C1 segment of cervical spinal cord (tissue), 14 donors: ENCODE results near the gene GBF1.
"Not testable (repeated sequence)": the region's sequence is repeated elsewhere in the genome, so short reads cannot be mapped to it uniquely, and the experiment has no call there.

Experiments used
- DNase-seq, 14 donors: peaks; one replicate each; lab custom pipeline; 2025; lab: John Stamatoyannopoulos, UW

The GBF1 gene

DNA sequence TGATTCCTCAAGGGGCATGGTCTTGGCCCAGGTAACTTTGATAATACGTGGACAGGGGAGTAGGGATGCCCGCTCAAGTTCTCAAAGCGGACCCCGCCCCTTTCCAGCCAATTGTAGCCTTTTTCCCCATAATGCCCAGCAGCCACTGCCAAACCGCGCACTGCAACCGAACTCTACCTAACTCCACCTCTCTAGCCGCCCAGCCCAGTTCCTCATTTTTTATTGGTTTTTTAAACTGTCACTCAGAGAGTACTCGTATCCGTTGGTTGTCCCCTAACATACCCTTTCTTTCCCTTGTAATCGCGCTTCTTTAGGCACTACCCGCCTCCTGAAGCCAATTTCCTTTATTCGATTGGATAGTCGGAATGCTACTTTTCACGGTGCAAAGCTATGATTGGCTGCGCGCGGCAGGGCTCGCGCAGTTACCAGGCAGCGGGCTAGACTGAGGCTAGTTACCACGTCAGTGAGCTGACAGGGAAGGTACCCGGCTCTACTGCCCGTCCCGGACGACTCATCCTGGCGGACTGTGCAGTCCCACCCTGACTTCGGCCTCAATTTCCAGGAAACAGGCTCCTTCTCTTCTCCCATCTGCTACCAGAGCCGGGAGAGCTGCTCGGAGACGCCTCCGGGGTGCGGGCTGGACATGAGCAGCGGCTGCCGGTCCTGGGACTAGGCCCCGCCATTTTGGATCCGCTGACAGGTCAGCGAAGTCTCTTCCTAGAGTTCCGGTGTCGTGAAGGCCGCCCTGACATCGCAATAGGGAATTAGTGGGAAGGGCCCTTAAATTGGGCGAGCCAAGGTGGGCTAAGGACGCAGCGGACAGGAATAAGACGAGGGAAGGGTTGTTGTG is at the start of gene GBF1:
Gene GBF1, plus strand, starts transcription at position 451 of the 850 bp plus-strand sequence. CDS start 13,407 bp downstream, outside the sequence.
- peak; percentile 65 to 99 (median 93) for DNase-seq

DNA sequence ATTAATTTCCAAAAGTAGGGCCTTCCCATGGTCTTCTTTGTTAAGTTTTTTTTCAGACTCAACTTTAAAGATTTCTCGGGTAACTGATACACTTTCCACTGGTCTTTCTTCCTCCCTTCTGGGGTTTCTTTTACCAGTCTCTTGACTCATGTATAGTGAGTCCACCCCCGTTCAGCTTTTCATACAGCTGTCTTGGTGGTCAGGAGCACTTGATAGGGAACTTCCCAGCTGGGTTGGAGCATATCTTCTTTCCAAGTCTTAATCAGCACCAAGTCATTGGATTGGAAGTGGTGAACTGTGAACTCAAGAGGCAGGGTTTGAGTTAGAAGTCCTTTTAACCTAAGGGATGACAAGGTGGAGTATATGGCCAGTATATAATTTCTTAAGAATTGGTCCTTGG is 48.4 kb upstream of the GBF1 start:
- no peak for DNase-seq

DNA sequence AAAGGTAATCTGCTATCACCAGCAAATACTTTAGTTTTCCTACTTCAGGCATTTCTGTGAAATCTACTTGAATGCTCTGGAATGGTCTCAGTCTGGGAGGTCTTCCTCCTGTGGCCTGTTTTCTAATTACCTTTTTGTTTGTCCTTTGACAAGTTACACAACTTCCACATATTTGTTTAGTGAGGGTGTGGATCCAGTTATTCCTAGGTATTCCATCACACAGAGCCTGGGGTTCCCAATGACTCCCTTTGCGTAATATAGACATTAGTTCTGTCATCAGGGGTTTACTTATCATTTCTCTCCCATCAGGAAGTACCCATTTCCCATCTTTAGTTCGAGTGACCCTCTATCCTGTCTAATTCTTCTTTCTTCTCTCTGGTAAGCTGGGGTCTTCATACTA is 47.3 kb upstream of the GBF1 start:
- no peak for DNase-seq

DNA sequence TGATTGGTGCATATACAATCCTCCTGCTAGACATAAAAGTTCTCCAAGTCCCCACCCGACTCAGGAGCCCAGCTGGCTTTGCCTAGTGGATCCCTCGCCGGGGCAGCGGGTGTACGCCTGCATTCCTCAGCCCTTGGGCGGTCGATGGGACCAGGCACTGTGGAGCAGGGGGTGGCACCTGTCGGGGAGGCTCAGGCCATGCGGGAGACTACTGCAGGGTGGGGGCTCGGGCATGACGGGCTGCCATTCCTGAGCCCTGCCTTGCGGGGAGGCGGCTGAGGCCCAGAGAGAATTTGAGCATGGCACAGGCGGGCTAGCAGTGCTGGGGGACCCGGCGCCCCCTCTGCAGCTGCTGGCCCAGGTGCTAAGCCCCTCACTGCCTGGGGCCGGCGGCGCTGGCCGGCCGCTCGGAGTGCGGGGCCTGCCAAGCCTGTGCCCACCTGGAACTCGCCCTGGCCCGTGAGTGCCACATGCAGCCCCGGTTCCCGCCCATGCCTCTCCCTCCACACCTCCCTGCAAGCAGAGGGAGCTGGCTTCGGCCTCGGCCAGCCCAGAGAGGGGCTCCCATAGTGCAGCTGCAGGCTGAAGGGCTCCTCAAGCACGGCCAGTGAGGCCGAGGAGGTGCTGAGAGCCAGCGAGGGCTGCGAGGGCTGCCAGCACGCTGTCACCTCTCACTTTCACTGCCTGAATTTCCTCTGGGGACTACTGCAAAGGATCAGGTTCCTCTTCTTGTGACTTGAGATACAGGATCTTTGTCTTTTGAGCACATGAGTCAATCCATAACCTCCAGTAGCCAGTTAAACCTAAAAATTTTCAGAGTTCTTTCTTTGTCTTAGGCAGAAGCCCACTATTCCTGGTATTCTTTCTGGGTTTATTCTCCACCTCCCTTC is 44.3 kb upstream of the GBF1 start:
- DNase-seq, result no peak

GRCh38 chr10:102202386-102202785 is 42.9 kb upstream of the GBF1 start:
- no peak for DNase-seq

DNA sequence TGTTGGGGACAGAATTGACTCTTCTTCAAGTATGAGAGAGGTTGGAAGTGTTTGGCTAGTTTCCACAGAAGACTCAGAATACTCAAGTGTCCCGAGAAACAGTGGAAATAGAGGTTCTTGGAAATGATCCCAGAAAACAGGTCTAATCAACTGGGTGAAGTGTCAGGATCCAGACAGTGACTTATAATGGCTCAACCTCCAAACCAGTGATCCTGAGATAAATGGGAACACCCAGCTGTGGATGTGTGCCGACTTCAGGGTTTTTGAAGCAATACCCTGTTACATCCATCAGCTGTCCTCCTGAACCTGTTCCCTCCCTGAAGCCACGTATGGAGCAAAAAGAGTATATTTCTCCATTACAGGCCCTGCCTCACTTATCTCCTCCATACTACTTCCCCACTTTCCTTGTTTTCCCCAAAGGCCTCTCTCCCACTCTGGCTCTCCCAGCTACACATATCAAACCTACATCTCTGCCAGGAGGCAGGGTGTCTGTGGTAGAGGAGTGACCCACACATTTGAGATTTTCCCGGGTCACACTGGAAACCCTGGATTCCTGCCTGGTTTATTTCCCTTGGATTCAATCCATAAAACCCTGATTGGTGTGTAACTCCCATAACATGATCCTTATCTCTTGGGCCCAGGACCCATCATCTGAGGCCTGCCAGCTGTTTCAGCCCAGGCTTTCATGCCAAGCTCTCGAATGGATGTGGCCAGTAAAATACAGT is 36.9 kb upstream of the GBF1 start:
- no peak for DNase-seq

DNA sequence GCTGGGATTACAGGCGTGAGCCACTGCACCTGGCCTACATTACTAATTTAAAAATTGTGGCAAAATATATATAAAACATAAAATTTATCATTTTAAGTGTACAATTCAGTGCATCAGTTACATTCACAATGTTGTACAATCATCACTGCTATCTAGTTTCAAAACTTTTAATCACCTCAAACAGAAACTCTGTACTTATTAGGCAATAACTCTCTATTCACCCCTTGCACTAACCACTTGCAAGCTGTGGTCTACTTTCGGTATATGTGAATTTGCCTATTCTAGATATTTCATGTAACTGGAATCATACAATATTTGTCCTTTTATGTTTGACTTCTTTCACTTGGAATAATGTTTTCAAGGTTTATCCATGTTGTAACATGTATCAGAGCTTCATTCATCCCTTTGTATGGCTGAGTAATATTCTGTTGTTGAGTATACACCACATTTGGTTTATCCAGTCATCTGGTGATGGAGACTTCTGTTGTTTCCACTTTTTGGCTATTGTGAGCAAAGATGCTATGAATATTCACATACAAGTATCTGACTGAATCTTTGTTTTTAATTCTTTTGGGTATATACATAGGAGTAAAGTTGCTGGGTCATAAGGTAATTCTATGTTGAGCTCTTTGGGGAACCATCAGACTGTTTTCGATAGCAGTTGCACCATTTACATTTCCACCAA is 33.6 kb upstream of the GBF1 start:
- DNase-seq, result no peak

DNA sequence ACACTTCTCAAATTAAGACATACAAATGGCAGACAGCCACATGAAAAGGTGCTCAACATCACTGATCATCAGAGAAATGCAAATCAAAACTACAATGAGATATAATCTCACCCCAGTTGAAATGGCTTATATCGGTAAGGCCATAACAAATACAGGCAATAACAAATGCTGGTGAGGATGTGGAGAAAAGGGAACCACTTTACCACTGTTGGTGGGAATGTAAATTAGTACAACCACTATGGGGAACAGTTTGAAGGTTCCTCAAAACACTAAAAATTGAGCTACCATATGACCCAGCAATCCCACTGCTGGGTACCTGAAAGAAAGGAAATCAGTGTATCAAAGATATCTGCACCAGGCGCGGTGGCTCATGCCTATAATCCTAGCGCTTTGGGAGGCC is 31.7 kb upstream of the GBF1 start:
- not testable (repeated sequence) for DNase-seq

DNA sequence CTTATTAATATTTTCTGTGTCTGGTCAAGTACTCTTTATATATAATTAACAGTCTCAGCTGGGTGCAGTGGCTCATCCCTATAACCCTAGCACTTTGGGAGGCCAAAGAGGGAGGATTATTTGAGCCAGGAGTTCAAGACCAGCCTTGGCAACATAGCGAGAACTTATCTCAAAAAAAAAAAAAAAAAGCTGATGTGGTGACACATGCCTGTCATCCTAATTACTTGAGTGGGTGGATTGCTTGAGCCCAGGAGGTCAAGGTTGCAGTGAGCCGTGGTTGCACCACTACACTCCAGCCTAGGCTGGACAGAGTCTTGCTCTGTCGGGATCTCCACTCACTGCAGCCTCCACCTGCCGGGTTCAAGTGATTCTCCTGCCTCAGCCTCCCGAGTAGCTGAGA is 26.0 kb upstream of the GBF1 start:
- no peak for DNase-seq

DNA sequence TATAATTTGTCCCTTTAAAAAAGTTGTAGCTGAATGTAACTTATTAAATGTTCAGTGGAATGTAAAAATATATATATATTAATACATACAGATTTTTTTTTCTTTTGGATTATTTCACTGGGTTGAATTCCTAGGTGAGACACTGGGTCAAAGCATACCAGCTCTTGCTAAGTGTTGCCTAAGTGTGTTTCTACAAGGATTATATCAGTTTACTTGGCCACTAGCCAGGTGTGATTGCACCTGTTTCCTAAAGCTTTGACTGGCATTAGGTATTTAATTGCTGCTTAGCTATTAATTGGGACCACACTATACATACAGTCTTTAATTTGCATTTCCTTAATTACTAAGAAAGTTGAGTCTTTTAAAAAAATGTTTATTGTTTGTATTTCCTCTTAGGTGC is 24.7 kb upstream of the GBF1 start:
- no peak for DNase-seq

- DNase-seq, result no peak
Observed at GRCh38 chr10:102222797-102223196, 22.5 kb upstream of the GBF1 start.

DNA sequence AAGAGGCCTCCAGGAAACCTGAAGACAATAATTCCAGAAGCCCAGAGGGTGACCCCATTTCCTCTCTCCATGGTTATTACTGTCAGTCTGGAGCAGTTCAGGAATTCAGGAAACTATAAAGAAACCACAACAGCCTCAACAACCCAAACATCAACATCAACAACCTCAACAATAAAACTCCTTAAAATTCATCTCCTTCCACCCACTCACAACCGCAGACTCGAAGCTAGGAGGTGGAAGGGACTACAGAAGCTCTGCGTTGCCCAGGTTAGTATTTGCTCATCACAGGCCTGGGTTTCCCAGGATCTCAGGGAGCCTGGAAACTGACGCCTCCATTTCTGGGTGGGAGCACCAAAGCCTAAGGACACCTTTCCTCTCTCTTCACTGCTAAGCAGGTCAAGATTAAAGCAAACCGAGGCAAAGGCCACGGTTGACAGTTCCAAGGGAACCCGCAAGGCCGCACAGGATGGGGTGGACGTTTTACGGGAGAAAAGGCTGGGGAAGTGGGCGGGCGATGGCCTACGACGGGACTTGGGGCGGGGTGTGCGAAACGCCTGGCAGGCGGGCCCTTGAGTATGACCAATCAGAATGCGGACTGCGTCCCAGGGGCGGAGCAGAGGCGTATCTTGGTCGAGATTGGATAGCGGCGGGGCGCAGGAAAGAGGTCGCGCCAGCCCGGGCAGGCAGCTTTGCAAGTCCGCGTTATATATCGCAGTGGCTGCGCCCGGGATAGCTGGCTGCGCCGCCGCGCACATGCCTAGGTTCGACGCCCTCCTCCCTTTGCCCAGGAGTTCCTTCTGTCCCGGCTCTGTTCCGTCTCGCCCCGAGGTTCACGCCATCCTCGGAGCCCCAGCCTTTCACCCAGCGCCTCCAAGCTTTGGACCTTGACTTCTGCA is 19.4 kb upstream of the GBF1 start, which contains the start of gene ELOVL3:
Gene ELOVL3, plus strand, starts transcription at position 654 of the 896 bp plus-strand sequence. CDS start 250 bp downstream, outside the sequence.
- peak; percentile 17 to 89 (median 76) for DNase-seq

DNA sequence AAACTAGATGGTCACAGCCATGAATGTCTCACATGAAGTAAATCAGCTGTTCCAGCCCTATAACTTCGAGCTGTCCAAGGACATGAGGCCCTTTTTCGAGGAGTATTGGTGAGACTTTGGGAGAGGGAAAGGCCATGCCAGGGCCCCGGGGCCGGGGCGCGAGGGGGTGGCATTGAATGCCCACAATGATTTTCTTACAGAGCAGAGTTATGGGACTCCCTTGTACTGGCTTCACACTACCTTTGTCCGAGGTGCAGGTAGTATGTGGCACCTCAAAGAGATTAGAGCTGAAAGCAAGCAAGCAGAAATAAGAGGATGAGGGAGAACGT is 18.8 kb upstream of the GBF1 start:
- no peak for DNase-seq

DNA sequence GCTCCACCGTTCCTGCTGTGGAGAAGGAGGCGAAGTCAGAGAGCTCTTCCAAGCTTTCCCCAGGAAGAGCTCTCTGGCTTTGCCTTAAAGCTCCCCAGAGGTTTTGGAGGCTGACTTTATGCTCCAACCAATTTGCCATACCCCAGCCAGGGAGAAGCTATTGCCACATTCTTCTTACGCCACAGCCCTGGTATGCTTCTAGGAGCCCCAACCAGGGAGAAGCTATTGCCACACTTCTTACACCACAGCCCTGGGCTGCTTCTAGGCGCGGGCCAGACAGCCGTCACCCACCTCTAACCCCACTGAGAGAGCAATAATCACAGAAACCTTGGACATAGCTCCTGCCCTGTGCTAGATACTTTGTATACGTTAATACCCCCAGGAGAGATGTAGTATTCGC is 18.3 kb upstream of the GBF1 start:
- DNase-seq, result no peak

DNA sequence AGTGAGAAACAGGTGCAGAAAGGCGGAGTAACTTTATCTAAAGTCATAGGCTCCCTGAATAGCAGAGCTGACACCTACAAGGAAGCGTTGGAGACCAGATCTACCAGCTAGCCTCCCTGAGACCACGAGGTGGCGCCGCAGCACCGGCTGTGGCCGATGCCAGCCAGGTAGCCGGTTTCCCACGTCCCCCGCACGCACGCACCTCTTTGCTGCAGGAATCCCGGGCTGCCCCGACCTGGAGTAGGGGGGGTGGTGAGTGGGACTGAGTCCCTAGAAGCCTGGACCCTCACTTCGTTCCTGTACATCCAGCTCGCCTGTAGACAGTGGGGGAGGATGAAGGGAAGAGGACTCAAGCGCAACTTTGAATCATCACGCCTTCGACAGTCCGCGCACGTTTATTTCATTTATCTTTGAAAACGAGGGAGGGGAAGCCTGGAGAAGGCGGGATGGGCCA is 15.5 kb upstream of the GBF1 start:
- DNase-seq, result peak in 13 of 14 donors; percentile 2 to 73 (median 50)

GRCh38 chr10:102230264-102230860 is 15.0 kb upstream of the GBF1 start:
- no peak for DNase-seq

GRCh38 chr10:102230861-102231356 is 14.4 kb upstream of the GBF1 start:
- DNase-seq, result no peak

- no peak for DNase-seq
Observed at GRCh38 chr10:102231357-102232318, 13.7 kb upstream of the GBF1 start.
